ENCODE results near the gene IRX2. TPM values are rescaled to one million over a fixed set of nuclear protein-coding genes. Genes with fewer than 3 reads are reported as not detected.

Gene IRX2
- total and polyA plus RNA-seq, 2 donors (not counting 3 experiments of a cell fraction or from before 2014, with no cell fraction given): not detected

DNA sequence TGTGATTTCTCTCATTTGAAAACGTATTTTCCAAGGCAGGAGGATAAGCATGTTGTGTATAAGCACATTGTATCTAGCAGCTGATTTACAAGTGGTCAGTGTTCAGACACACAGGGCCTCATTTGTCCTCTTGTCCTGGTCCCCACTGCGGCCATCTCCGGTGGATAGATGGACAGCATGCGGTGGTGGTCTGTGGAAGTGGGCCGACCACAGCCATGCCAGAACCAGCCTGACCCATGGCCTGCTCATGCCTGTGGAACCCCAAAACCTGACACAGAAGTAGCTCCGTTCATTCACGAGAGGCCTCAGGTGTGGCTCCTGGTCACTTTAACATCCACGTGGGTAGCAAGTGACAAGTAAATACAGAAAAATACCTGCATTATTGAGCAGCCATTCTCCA, 14.6 kb downstream of the IRX2 start:
- no peaks in the 10 kb centered on the region for H3K36me3 ChIP-seq (ENCODE audit: control insufficient read depth in 2 of 2, extremely low read depth in 1 of 2, insufficient read depth in 2 of 2, low read length in 2 of 2)
- H3K27me3 ChIP-seq (ENCODE audit: control insufficient read depth in 2 of 2, insufficient read depth in 2 of 2, low read length in 2 of 2): peaks cover 22 to 38% of the 10 kb centered on the region in 2 experiments
- no peak overlapping the region for H2AFZ ChIP-seq (ENCODE audit: low read depth, low read length)
- ChIA-PET POLR2A (no interaction called here), CTCF (no interaction called here)
- dilution Hi-C loops (cut with MboI; ENCODE audit: extremely low pct_ligation_motif_present, low sequenced_read_pairs) (no loop called here), intact Hi-C loops (cut with micrococcal nuclease) (no loop called here)
- H3K79me2 ChIP-seq (ENCODE audit: control insufficient read depth, insufficient read depth, low read length): no peaks in the 10 kb centered on the region
- no peaks in the 10 kb centered on the region for H4K20me1 ChIP-seq (replicated peaks; ENCODE audit: control insufficient read depth, extremely low read depth, insufficient read depth, low read length)
- H3K9me3 ChIP-seq (replicated peaks; ENCODE audit: control insufficient read depth, insufficient read depth, low read length): no peaks in the 10 kb centered on the region
- no TSS peak for BruUV-seq (replicated peaks)
- no peak for DNase-seq (ENCODE audit: low read depth, low spot score)
- no peak overlapping the region for H3K4me2 ChIP-seq (ENCODE audit: insufficient read depth, low read length)
- H3K9me1 ChIP-seq (replicated peaks; ENCODE audit: control insufficient read depth, extremely low read depth, insufficient read depth, low read length): no peaks in the 10 kb centered on the region
- H3K27ac ChIP-seq (ENCODE audit: insufficient read depth, low read depth, low read length): no peak overlapping the region
- H3K9ac ChIP-seq (replicated peaks; ENCODE audit: extremely low read depth, insufficient read depth, low read length): no peak overlapping the region
- no peak for FAIRE-seq
- TF ChIP-seq, protein P1, sequence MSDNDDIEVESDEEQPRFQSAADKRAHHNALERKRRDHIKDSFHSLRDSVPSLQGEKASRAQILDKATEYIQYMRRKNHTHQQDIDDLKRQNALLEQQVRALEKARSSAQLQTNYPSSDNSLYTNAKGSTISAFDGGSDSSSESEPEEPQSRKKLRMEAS (IDR thresholded peaks at IDR 0.05; ENCODE audit: insufficient read depth, insufficient read length): no peak
- H3K4me1 ChIP-seq (ENCODE audit: control insufficient read depth, extremely low read depth, insufficient read depth, low read length): no peaks in the 10 kb centered on the region
- H3K4me3 ChIP-seq (replicated peaks in 1 of 3; ENCODE audit: insufficient read depth in 1 of 3, low read depth in 1 of 3, low read length in 3 of 3): no peak overlapping the region

DNA sequence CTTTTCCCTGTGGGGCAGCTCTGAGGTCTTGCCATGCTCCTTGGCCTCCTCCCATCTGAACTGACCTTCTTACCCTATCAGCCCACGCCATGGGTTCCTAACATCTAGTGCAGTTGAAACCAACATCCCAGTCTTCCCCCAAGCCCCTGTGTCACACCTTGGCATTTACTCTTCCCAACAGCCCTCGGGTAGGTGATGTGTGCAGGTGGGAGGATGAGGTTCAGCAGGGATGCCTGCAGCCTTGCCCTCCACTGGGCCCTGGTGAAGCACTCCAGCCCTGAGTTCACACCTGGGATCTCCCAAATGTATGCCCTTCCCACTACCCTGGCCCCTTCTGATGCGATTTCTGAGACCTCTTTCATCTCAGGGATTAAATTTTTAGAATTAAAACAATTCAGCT, 15.5 kb downstream of the IRX2 start:
- no TSS peak for BruUV-seq (replicated peaks)
- H3K9me1 ChIP-seq (replicated peaks; ENCODE audit: control insufficient read depth, extremely low read depth, insufficient read depth, low read length): no peaks in the 10 kb centered on the region
- H4K20me1 ChIP-seq (replicated peaks; ENCODE audit: control insufficient read depth, extremely low read depth, insufficient read depth, low read length): no peaks in the 10 kb centered on the region
- ChIA-PET POLR2A (no interaction called here), CTCF (no interaction called here)
- TF ChIP-seq JUN (IDR thresholded peaks at IDR 0.05; ENCODE audit: borderline replicate concordance, insufficient read depth, insufficient read length, low read depth): no peak
- no peak for TF ChIP-seq FOS (IDR thresholded peaks at IDR 0.05; ENCODE audit: borderline replicate concordance, insufficient read depth, low read length)
- no peak for TF ChIP-seq MYC (IDR thresholded peaks at IDR 0.05; ENCODE audit: low read depth, low read length)
- no peaks in the 10 kb centered on the region for H3K9me3 ChIP-seq (replicated peaks; ENCODE audit: control insufficient read depth, insufficient read depth, low read length)
- FAIRE-seq (no peak), DNase-seq (ENCODE audit: low read depth, low spot score) (no peak)
- H2AFZ ChIP-seq (ENCODE audit: low read depth, low read length): no peak overlapping the region
- no peaks in the 10 kb centered on the region for H3K4me1 ChIP-seq (ENCODE audit: control insufficient read depth, extremely low read depth, insufficient read depth, low read length)
- dilution Hi-C loops (cut with MboI; ENCODE audit: extremely low pct_ligation_motif_present, low sequenced_read_pairs) (no loop called here), intact Hi-C loops (cut with micrococcal nuclease) (no loop called here)
- H3K27ac ChIP-seq (ENCODE audit: insufficient read depth, low read depth, low read length): no peak overlapping the region
- H3K9ac ChIP-seq (replicated peaks; ENCODE audit: extremely low read depth, insufficient read depth, low read length): no peak overlapping the region
- no peaks in the 10 kb centered on the region for H3K79me2 ChIP-seq (ENCODE audit: control insufficient read depth, insufficient read depth, low read length)
- peaks cover 15 to 30% of the 10 kb centered on the region in 2 experiments for H3K27me3 ChIP-seq (ENCODE audit: control insufficient read depth in 2 of 2, insufficient read depth in 2 of 2, low read length in 2 of 2)
- no peak overlapping the region for H3K4me2 ChIP-seq (ENCODE audit: insufficient read depth, low read length)
- H3K4me3 ChIP-seq (replicated peaks in 1 of 3; ENCODE audit: insufficient read depth in 1 of 3, low read depth in 1 of 3, low read length in 3 of 3): no peak overlapping the region
- H3K36me3 ChIP-seq (ENCODE audit: control insufficient read depth in 2 of 2, extremely low read depth in 1 of 2, insufficient read depth in 2 of 2, low read length in 2 of 2): no peaks in the 10 kb centered on the region
